NCI-H128 (cell line): Measurements from ENCODE around the gene USP4.
"Not testable (repeated sequence)": the region's sequence is repeated elsewhere in the genome, so short reads cannot be mapped to it uniquely, and the experiment has no call there.

Experiments used
- DNase-seq: peaks from one replicate; lab custom pipeline; 2025; ENCODE audit not compliant: unreplicated experiment; lab: John Stamatoyannopoulos, UW

Gene USP4

DNA sequence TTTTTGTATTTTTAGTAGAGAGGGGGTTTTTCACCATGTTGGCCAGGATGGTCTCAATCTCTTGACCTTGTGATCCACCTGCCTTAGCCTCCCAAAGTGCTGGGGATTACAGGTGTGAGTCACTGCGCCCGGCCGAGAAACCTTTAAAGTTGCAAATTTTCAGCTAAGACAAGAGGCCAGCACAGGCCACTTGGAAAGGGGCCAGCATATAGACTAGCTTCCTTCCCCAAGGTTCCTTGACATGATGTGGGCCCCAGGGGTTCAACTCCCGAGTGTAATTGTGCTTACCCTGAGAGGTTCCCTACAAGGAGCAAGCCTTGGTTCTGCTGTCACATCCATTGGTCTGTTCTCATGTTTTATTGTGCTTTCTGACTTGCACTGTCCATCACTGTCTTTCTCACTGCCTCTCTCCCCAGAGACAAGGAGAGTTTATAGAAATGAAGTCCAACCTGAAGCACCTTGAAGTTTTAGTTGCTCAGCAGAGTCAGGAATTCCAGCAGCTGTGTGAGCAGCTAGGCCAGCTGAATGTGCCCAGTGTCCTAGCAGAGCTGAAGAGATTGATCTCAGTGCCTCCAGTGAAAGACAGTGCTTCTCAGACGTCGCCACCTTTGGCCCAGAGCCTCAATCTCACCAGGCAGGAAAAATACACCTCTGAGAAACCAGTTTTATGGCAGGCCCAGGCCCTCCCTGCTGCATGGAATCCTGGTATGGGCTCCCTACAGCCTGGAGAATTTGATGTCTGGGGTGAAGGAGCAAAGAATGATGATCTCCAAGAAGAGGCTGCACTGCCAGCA lies 83.9 kb downstream of the USP4 start:
- no peak for DNase-seq

DNA sequence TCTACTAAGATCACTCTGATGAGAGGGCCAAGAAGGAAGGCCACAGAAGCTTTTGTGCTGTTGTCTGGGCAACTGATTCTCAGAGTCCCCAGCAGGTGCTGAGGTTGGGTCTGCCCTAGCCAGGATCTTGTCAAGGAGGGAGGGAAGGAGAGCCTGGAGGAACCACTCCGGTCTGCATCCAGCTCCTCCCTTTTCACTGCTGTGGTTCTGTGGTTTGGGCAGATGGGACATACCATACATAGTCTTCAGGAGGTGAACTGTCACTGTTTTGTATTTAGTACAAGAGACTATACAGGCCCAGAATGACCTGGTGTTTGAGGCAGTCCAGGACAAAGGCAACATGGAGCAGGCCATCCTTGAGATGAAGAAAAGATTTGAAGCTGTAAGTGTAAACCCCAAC lies 84.7 kb downstream of the USP4 start:
- no peak for DNase-seq

DNA sequence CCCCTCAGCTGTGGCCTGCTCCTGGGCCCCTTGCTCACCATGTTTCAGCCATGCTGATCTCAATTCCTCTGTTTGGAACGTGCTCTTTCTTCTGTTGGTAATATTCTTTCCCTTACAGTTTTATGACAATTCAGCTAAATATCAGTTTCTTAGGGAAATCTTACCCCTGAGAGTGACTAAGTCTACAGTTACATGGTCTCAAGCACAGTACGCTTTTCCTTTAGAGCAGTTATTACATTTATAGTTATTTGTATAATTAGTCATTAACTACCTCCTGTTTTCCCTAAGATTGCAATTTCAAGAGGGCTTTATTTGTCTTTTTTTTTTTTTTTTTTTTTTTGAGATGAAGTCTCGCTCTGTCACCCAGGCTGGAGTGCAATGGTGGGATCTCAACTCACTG lies 86.3 kb downstream of the USP4 start:
- DNase-seq = no peak

DNA sequence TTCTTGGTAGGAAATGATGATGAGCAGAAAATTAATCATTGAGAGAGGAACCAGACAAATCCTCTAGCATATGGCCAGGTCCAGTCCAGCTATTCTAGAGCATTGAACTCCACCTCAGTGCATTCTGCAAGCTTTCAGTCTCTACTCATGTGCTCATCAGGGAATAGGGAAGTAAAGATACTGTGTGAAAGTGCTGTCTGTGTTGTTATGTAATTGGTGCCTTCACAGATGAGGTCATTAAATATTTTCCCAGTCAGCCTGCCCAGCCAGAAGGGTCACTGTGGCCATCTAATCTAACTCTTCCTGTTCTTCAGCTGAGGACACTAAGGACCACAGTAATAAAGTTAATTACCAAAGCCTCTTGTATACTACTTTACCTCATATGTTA lies 91.0 kb downstream of the USP4 start:
- DNase-seq = no peak

DNA sequence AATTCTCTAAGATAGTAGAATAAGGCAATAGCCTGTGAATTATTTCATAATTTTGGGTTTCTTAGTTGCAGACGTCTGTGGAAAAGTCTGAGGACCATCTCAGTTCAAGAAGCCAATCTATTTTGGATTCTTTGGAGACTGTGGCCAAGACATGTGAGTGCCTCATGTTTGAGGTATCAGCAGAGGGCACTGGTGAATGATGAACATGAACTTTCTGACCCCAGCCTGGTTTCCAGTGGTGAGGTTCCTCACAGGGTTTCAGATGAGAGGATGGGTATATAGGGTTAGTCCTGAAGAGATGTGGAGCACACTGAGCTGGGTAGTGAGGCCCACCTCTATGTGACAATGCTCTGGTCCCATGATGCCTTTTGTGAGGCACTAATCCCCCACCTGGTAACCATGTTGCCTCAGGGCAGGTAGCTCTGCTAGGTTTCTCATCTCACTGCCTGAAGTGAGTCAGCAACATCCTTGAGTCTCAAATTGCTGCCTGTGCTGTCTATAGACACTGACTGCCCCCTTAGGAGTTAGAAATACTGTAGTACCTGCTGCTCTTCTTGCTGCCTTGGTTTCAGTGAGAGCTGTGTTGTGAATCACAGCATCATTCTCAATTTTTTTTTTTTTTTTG lies 95.2 kb downstream of the USP4 start:
- DNase-seq = no peak

DNA sequence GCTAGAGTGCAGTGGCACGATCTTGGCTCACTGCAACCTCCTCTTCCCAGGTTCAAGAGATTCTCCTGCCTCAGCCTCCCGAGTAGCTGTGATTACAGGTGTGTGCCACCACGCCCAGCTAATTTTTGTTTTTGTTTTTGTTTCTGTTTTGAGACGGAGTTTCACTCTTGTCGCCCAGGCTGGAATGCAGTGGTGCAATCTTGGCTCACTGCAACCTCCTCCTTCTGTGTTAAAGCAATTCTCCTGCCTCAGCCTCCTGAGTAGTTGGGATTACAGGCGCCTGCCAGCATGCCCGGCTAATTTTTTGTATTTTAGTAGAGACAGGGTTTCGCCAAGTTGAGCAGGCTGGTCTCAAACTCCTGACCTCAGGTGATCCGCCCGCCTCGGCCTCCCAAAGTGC lies 99.8 kb downstream of the USP4 start:
- DNase-seq = not testable (repeated sequence)

DNA sequence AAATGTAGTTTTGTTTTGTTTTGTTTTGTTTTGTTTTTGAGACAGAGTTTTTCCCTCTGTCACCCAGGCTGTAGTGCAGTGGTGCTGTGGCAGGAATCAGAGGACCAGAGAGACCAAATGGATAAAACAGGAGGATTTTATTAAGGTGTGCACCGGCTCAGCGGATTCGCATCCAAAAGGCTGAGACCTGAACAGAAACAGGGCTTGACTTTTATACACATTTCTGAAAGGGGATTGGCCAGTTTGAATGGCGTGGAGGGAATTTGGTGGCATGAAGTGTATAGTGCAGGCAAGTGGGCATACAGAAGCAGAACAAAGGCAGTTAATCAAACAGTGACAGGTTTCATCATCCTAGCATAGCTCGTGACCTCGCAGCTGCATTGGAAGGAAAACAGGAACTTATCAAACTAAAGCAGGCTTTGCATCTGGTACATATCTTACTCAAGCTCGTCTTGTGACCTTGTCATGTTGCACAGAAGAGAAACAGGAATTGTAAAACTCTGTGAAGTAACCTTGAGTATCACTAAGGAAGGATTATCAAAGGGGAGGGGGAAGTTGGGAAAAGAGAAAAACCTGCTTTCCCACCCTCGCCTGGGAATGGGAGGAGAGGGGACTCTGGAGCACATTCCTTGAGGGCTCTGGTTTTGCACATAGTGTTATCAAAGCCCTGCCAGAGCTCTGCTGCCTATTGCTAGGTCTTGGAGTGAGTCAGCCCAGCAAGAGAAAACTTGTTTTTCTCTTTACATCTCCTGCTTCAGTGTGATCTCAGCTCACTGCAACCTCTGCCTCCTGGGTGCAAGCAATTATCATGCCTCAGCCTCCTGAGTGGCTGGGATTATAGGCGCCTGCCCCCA lies 101.4 kb downstream of the USP4 start:
- no peak for DNase-seq

DNA sequence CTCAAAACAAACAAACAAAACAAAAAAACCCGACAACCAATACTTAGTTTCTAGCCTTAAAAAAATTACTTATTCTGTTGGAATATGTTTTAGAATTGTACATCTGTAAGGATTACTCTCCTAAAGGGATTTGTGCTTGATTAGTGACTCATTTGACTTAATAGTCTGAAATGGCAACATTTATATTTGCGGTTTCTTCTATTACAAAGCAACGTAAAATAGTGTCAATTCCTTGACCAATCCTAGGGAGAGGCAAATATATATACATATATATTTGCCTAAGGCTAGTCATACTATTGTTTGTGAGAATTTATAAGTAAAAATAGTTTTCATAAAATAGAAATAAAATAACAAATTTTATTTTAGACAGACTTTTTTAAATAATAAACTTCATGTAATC lies 102.5 kb downstream of the USP4 start:
- DNase-seq = no peak

DNA sequence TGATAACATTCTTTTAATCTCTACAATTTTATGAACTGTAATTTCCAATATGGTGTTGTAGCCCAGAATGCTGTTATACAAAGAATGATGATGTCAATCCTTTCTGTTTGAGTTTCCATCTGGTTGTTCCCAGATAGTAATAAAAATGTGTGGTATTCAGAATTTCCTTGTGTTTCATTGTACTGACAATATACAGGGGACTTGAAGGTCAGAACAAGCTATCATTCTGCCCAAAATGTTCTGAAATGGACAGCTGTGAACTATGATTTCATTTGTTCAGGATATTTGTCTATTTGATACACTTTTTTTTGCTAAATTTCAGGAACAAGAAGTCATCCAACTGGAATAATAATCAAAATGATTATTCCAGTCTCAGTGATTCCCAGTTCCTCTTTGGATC lies 103.6 kb downstream of the USP4 start:
- no peak for DNase-seq

DNA sequence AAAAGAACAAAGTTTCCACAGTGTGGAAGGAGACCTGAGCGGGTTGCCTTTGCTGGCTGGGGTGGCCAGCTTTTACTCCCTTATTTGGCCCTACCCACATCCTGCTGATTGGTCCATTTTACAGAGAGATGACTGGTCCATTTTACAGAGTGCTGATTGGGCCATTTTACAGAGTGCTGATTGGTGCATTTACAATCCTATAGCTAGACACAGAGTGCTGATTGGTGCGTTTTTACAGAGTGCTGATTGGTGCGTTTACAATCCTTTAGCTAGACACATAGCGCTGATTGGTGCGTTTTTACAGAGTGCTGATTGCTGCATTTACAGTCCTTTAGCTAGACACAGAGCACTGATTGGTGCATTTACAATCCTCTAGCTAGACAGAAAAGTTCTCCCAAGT lies 111.0 kb downstream of the USP4 start:
- not testable (repeated sequence) for DNase-seq
